Hypothalamus (tissue), 51 donors: Measurements from ENCODE around the gene MRGPRD.
A peak's percentile ranks its signal among the peaks of the same experiment; 100 is the strongest.
"Not testable (repeated sequence)": the region's sequence is repeated elsewhere in the genome, so short reads cannot be mapped to it uniquely, and the experiment has no call there.

Experiments used
- DNase-seq, 51 donors: peaks; one replicate each; lab custom pipeline; 2025; lab: John Stamatoyannopoulos, UW

MRGPRD gene

DNA sequence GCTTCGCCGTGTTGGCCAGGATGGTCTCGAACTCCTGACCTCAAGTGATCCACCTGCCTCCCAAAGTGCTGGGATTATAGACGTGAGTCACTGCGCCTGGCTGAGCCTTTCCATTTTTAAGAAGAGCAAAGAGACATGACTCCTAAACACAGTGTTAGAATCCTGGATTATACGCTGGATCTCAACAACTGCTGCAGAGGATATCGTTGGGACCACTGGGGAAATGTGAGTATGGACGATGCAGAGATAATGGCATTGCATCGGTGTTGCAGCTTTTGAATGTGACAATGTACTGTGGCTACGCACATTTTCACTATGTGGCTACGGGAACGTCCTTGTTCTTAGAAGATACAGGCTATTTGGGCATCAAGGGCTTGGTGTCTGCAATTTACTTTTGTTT, 26.0 kb upstream of the MRGPRD start:
- DNase-seq, result no peak

DNA sequence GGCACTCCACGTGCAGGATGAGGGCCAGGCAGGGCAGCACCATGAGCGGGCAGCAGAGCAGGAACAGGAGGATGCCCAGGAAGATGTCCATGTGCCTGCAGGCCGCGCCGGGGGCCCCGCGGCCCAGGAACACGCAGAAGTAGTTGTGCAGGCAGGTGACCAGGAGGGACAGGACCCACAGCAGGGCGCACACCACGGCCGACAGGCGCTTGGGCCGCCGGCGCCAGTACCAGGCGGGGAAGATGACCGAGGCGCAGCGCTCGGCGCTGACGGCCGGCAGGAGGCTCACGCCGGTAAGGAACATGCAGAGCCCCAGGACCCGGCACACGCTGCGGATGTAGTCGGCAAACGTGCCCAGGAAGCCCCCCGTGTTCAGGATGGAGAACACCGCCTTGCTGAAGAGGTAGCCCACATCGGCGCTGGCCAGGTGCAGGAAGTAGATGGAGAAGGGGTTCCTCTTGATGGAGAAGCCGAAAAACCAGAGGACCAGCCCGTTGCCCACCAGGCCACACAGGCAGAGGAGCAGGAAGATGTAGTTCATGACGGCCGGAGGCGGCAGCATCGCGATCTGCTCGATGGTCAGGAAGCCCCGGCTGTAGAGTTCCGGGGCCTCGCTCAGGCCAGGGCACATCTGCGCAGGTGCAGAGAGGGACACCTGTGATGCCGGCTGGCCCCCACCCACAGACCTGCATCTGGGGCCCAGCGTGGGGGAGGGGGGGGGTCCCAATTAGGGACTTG, 25.0 kb upstream of the MRGPRD start:
- no peak for DNase-seq

DNA sequence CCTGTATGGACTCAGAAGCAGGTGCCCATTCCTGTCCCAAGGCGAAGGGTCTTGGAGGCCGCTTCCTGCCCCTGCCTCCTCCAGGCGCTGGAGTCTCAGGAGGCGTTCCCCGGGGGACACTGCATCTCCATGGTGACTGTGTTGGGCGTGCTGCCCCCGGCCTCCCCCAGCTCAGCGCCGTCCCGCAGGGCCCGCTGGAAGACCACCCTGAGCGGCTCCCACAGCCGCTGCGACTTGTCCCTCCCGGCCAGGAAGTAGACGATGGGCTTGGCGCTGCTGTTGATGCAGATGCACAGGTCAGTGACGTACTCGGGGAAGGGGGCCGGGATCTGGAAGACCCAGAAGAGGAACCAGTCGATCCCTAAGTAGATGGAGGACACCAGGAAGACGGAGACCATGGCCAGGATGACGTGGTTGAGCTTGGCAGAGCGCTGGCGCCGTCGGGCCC, 24.4 kb upstream of the MRGPRD start:
- DNase-seq, result no peak

DNA sequence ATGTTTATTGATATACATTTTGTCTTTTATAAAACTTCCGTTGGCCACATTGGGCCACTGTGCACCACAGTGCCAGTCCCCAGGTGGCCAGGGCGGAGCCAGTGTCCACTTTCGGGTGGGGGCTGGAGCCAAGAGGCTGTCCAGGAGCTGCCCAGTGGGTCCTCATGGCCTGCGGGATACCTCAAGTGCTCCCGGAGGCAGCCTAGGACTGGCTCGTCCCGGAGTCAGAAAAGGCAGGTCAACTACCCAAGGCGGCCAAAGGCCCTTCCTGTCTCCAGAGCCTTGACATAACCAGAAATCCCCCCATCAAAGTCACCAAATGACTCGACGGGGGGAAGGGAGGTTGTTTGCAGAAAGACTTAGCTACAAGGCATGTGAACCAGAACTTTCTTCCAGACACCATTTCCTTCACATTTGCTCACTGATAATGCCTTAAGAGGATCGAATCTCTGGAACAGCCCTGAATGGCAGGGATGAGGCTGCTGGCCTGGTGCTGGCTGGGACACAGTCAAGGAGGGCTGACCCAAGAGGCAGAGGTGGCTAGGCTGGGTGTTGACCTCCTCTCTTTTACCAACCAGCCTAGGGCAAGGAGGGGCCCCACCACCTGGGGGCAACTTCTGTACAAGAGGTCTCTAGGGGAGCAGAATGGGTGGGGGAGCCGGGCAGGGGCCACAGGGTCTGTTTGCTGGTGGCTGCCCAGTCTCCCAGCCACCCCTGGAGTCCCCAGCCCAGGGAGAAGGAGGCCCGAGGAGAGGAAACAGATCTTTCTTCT, 23.8 kb upstream of the MRGPRD start:
- no peak for DNase-seq

- no peak for DNase-seq
Observed at GRCh38 chr11:69003866-69004367, 23.1 kb upstream of the MRGPRD start.

- DNase-seq, result no peak
Observed at GRCh38 chr11:69003301-69003865, 22.6 kb upstream of the MRGPRD start.

DNA sequence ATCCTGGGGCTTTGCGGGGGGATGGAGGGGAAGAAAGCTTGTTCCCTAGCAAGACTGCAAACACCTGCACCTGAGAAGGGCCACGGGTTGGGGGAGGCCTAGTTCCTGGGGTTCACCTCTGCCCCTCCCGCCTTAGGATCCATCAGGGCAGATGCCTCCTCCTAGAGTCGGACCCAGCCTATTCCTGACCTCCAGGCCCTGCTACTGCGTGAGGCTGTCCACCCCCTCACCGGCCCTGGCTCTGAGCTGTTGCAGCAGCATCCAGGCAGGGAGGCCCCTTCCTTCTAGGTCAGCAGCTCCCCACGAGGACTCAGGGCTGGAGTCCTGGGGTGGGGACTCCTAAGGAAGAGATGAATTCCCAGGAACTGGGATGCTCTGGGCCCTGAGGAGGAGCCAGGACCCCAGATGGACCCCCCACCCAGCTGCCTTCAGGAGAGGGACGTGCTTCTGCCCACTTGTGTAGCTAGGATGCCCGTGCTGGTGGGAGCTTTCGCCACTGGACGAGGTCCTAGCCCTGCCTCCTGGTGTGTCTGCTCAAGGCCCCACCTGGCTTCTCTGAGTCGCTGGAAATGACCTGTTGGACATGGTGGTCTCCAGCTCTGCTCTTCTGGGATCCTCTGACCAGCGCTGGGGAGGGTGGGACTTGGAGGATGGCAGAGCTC, 21.9 kb upstream of the MRGPRD start:
- DNase-seq, result no peak

DNA sequence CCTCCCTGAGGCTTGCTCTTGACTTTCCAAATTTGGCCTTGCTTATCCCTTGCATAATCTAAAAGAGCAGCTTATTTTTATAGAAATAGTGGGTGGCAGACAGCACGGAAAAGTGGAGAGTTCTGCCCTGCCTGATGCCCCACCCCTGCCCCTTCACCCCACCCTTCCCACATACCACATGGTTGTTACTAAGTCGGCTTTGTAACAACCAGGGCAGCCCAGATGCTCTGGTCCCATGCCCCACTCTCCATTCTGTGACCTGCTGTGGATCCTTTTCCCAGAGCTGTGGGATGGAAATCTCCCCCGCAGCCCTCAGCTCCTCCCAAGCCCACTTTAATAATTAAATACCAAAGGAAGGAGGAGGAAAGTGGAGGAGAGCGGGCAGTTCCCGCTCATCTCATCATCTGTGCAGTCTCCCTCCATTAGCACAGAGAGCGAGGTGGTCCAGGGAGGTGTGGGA, 21.4 kb upstream of the MRGPRD start:
- no peak for DNase-seq

DNA sequence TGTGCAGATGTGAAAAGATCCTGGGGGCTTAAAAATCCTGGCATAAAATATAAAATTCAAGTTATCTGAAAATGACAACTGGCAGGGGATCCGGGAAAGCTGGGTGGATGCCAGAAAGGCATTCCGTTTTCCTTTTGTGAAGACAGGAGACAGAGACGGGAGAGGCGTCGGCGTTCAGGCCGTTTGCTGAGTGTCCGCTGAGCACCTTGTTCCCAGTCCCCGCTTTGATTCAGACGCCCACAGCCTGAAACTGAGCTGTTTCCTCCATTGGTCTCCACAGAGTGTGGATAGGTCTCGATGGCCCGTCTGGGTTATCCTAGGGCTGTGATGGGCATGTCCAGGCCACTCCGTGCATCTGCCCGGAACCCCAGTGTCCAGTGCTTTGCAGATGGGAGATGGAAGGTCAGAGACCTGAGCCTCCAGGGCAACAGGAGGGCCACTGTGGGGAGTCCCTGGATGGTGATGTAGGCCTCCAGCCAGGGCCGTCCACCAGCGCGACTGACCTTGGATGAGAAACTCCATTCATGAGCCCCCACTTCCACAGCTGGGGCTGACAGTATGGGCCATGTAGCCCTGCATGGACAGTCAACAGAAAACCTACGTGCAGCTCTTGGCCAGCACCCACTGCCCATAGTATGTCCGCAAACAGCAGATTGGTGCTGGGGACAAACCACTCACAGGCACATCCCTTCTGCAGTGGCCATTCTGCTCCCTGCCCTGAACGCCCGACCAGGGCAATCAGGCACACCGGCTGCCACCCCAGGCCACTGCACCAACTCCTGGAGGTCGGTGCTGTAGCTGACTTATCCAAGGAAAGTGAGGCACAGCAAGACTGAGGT, 20.7 kb upstream of the MRGPRD start:
- no peak for DNase-seq

DNA sequence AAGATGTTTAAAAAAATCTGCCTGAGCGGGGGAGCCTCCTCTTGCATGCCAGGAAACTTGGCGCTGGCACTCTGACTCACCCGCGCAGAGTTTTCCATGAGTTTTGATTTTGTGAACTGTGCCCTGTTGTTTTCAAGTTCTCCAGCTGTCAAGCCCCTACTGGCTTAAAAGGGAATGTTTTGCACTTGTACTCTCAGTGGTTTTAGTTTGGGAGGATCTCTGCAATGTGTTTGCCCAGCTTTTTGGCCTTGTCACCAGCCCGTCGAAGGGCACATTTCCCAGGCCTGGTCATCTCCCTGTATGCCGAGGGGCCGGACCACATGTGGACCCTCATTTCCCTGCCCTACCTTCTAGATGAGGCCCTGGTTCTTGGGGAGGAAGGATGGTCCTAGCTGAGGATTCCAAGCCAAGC, 20.1 kb upstream of the MRGPRD start:
- peak in 3 of 51 donors; percentile 20 to 42 (median 27) for DNase-seq

- no peak for DNase-seq
Observed at GRCh38 chr11:69000391-69000790, 19.6 kb upstream of the MRGPRD start.

DNA sequence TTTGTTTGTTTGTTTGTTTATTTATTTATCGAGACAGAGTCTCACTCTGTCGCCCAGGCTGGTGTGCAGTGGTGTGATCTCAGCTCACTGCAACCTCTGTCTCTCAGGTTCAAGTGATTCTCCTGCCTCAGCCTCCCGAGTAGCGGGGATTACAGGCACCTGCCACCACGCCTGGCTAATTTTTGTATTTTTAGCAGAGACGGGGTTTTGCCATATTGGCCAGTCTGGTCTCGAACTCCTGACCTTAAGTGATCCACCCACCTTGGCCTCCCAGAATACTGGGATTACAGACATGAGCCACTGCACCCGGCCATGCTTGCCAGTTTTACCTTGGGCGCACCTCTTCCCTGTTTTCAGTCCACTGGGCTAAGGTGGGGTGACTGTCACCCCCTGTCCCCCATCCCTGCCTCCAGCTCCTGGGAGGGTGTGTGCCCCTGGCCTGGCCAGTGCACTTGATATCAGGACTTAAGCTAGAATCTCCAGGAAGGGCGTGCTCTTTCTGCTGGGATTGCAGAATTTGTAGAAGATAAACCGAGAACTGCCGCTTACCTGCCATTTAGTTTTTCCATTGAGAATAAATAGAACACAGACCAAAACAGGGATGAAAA, 19.1 kb upstream of the MRGPRD start:
- not testable (repeated sequence) for DNase-seq

- no peak for DNase-seq
Observed at GRCh38 chr11:68999093-68999747, 18.4 kb upstream of the MRGPRD start.

DNA sequence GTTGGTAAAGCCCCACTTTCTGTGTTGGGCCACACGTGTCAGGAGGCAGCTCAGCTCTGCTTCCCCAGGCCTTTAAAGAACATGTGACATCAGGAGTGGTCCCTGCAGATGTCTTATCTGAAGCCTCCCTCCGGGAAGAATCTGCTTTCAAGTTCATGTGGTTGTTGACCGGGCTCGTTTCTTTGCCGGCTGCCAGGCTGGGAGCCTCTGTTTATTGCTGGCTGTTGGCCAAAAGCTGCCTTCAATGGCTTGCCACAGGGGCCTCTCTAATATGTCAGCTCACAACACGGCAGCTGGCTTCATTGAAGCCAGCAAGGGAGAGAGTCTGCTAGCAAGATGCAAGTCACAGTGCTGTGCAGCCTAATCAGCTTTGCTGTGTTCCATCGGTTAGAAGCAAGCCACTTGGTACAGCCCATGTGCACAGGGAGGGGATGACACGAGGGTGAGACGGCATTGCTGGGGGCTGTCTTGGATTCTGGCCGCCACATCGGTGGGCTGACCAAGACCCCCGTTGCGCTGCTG, 17.7 kb upstream of the MRGPRD start:
- DNase-seq, result peak in 15 of 51 donors; percentile 7 to 48 (median 17)

DNA sequence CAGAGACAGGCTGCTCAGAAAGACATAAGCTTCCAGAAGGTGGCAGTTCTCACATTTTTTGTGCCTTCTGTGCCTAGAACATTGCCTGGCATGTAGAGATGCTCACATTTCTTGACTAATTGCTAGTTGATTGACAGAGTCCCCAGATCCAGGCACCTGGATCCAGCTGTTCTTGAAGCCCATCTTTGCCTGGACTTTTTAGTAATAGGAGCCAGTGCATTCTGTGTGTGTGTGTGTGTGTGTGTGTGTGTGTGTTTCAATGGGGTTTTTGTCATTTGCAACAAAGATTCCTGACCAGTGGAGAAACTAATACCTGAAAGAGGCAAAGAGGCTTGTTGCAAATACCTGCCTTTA, 17.2 kb upstream of the MRGPRD start:
- DNase-seq, result no peak

DNA sequence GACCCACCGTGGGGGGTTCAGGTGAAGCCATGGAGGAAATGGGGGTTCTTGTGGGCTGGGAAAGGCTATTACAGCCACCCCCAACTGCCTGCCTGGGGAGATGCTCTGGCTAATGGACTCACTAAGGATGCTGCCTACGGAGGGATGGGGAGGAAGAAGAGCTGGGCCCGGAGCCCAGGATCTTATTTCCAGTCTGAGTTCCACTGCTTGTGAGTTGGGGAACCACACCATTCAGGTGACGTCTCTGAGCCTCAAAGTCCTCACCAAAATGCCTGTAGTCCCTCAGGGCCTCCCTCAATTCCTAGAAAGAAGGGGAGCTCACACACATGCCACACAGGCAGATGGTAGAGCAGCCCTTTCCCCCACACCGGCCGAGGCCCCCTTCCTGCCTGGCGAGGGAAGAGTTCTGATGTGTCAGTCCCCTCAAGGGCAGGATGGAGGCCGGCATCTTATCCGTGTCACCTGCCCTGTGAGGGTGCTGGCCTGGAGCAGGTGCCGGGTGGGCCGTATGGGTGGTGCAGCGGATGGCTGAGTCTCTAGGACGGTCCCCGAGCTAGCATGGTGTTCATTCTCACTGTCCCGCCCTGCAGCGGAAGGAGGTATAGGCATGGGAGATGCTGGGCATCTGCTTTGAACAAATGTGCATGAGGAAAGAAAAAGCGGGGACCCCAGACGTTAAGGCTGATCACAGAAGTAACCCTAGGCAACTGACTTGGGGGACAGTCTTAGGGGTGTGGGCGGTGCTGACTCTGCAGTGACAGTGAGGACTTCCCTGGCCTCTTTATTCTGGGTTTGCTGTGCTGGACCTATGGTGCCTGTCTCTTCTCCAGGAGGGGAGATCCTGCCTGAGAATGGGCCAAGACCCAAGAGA, 16.6 kb upstream of the MRGPRD start:
- no peak for DNase-seq

DNA sequence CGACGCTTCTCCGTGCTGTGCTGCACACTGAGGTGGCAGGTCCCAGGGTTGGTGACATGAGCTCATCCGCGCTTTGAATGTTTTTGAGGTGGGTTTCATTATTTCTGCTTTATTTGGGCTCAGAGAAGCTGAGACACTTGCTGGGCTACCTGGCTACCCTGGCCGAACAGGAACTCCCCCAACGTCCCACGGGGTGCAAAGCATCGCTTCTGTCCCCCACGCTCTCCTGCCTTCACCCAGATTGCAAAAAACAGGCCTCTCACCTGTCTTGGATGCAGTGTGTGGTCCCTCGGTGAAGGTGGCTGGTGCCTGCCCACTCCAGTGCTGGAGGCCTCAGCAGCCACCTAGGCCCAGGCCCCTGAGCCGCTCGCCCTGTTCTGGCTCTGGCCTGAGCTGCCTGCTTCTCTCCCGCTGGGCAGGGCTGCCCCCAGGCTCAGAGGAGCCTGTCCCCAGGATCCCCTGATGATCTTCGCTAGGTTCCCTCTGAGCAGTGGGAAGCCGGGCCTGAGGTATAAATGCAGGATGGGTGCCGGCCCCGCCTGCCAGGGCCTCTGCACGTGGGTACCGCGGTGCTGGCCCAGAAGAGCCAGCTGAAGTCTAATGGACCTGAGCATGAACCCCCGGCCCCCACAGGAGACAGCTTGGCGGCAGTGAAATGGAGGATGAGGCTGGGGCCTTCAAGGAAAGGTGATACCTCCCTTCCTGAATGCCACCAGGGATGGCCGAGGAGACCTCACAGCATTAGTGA, 15.8 kb upstream of the MRGPRD start:
- DNase-seq, result no peak
